DND-41 (cell line): Measurements from ENCODE around the gene ZKSCAN1.

ENCODE experiments used
- ATAC-seq: fragments of 200-7000 bp; cut with Tn5 transposase; 3 replicates; pipeline ENCODE4 v1.9.1; 2021; ENCODE audit warnings: low read depth; ENCODE audit not compliant: insufficient read depth
- DNase-seq: peaks from one replicate; pipeline ENCODE4 v3.0.0-alpha.2; 2020
- H2AFZ ChIP-seq: 2 replicates; pipeline ENCODE4 v1.6.0; 2012; ENCODE audit warnings: low read depth, low read length
- H3K27ac ChIP-seq: 2 replicates; pipeline ENCODE4 v1.5.1; 2012; ENCODE audit warnings: low read length, inconsistent platforms
- H3K27me3 ChIP-seq: fragments of 200-600 bp; sonication (generic); 2 replicates; pipeline ENCODE4 v1.6.0; 2012; ENCODE audit warnings: low read length, mild to moderate bottlenecking, inconsistent platforms; ENCODE audit not compliant: insufficient read depth, poor library complexity
- H3K36me3 ChIP-seq: 2 replicates; pipeline ENCODE4 v1.5.1; 2012; ENCODE audit warnings: low read length, inconsistent platforms; ENCODE audit not compliant: insufficient read depth
- H3K4me1 ChIP-seq: 2 replicates; pipeline ENCODE4 v1.5.1; 2012; ENCODE audit warnings: mild to moderate bottlenecking, low read length; ENCODE audit not compliant: insufficient read depth
- H3K4me2 ChIP-seq: 2 replicates; pipeline ENCODE4 v1.6.0; 2012; ENCODE audit warnings: mild to moderate bottlenecking, moderate library complexity, low read length, inconsistent platforms; ENCODE audit not compliant: insufficient read depth
- H3K4me3 ChIP-seq, 2 experiments: fragments of 200-600 bp in 1 of 2; shearing (Covaris generic) in 1 of 2; 2 replicates each; pipeline ENCODE4 v1.5.1; 2012 to 2016; ENCODE audit warnings: inconsistent platforms in 2 of 2, low read length in 2 of 2, mild to moderate bottlenecking in 2 of 2, low read depth in 1 of 2, moderate library complexity in 1 of 2
- H3K79me2 ChIP-seq: 2 replicates; pipeline ENCODE4 v1.6.0; 2012; ENCODE audit warnings: low read length, inconsistent platforms; ENCODE audit not compliant: insufficient read depth
- H3K9ac ChIP-seq: 2 replicates; pipeline ENCODE4 v1.6.0; 2012; ENCODE audit warnings: low read depth, mild to moderate bottlenecking, inconsistent platforms, low read length, moderate library complexity
- H3K9me3 ChIP-seq: 2 replicates; pipeline ENCODE4 v1.5.1; 2012; ENCODE audit warnings: low read length, moderate library complexity, mild to moderate bottlenecking, inconsistent platforms; ENCODE audit not compliant: insufficient read depth, severe bottlenecking
- H4K20me1 ChIP-seq: 2 replicates; pipeline ENCODE4 v1.6.0; 2012; ENCODE audit warnings: low read length; ENCODE audit not compliant: insufficient read depth
- CTCF ChIP-seq: IDR thresholded peaks from 2 replicates; pipeline ENCODE4 v1.5.1; 2012; ENCODE audit warnings: borderline replicate concordance, low read length, moderate library complexity, mild to moderate bottlenecking; ENCODE audit not compliant: poor library complexity, severe bottlenecking; ENCODE audit errors: extremely low read depth
- EZH2 ChIP-seq: IDR thresholded peaks from 3 replicates; pipeline ENCODE4 v1.6.1; 2012; ENCODE audit warnings: borderline replicate concordance, low read depth, mild to moderate bottlenecking, moderate library complexity, low read length, inconsistent platforms; ENCODE audit not compliant: severe bottlenecking

Gene ZKSCAN1

GRCh38 chr7:100080907-100081534 lies 65.6 kb downstream of the ZKSCAN1 start:
- Histone ChIP-seq H3K4me3 (peak overlapping the region; percentile 92), H3K27me3 (no peaks in the 10 kb centered on the region), H3K9me3 (no peaks in the 10 kb centered on the region), H3K4me2 (peak overlapping the region; percentile 79), H3K79me2 (peaks cover 55% of the 10 kb centered on the region), H2AFZ (peak overlapping the region; percentile 81), H3K27ac (peak overlapping the region; percentile 87), H3K9ac (peak overlapping the region; percentile 90), H3K36me3 (peaks cover 45% of the 10 kb centered on the region), H4K20me1 (peaks cover 21% of the 10 kb centered on the region), H3K4me1 (peaks cover 34% of the 10 kb centered on the region)
- TF ChIP-seq EZH2 (no peak), CTCF (no peak)
- ATAC-seq: peak; percentile 3; the same call in 2 of the 3 replicates
- DNase-seq: peak; percentile 27

- no peaks in the 10 kb centered on the region for H3K9me3 ChIP-seq
- H3K4me2 ChIP-seq: peak within 1 kb of the TSS; percentile 79
- H3K79me2 ChIP-seq: peaks cover 49% of the 10 kb centered on the region
- peak within 1 kb of the TSS; percentile 87 for H3K27ac ChIP-seq
- no peak for TF ChIP-seq EZH2
- TF ChIP-seq CTCF: peak; percentile 95
- peaks cover 21% of the 10 kb centered on the region for H4K20me1 ChIP-seq
- peaks cover 34% of the 10 kb centered on the region for H3K4me1 ChIP-seq
- H3K4me3 ChIP-seq: peak within 1 kb of the TSS; percentile 92
- peak; percentile 99 for DNase-seq
- H3K9ac ChIP-seq: peak within 1 kb of the TSS; percentile 90
- peaks cover 39% of the 10 kb centered on the region for H3K36me3 ChIP-seq
- H2AFZ ChIP-seq: peak within 1 kb of the TSS; percentile 81
- H3K27me3 ChIP-seq: no peaks in the 10 kb centered on the region
- ATAC-seq: peak; percentile 96
Measured at GRCh38 chr7:100081535-100082102, 66.2 kb downstream of the ZKSCAN1 start, which contains the start of gene ZNF3. TSS of gene ZNF3 (minus strand) at chr7:100081723. CDS start at chr7:100077357, 4,366 bp downstream.

- Histone ChIP-seq H3K9me3 (no peaks in the 10 kb centered on the region), H3K4me3 (no peak overlapping the region), H3K9ac (no peak overlapping the region), H4K20me1 (peaks cover 19% of the 10 kb centered on the region), H3K4me2 (no peak overlapping the region), H3K27ac (no peak overlapping the region), H3K36me3 (peaks cover 27% of the 10 kb centered on the region), H3K4me1 (peaks cover 37% of the 10 kb centered on the region), H3K27me3 (no peaks in the 10 kb centered on the region), H2AFZ (peak overlapping the region; percentile 42; the same call in 1 of the 2 replicates), H3K79me2 (peaks cover 38% of the 10 kb centered on the region)
- DNase-seq (no peak), ATAC-seq (no peak)
- TF ChIP-seq CTCF: no peak
- no peak for TF ChIP-seq EZH2
Measured at GRCh38 chr7:100082978-100083377, 67.6 kb downstream of the ZKSCAN1 start.
